Measurements from ENCODE around the gene TINAGL1.
A peak's percentile ranks its signal among the peaks of the same experiment; 100 is the strongest.
"Not testable (repeated sequence)": the region's sequence is repeated elsewhere in the genome, so short reads cannot be mapped to it uniquely, and the experiment has no call there.

The TINAGL1 gene

DNA sequence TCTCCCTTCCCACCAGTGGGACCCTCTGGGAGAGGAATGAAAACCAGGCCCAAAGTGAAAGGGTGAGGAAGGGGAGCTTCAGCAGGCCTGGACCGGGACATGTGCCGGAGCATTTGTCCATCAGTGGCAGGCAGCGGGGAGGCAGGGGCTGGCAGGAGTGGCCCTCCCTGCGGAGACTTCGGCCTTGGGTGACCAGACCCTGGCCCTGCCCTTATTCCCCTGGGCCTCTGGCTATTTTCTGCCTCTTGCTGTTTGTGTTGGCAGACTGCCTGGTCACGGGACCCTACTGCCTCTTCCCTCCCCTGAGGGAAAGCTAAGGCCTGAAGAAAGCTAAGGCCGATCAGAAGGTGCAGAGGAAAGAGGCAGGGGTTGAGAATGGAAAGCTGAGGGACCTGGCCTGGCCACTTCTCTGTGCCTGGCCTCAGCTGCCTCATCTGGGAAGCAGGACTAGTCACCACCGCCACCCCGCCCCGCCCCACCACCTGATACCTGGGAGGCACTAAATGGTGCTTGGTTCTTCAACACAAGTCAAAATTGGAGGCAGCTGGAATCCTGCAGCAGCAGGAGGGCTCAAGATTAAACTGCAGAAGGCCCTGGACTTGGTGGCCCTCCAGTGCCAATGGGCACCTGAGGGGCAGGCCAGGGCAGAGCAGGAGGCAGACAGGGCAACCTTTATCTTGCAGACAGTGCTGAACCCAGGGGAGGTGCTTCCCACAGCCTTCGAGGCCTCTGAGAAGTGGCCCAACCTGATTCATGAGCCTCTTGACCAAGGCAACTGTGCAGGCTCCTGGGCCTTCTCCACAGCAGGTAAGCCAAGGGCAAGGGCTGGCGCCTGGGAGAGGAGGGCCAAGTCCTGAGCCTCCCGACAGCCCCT, 7.9 kb downstream of the TINAGL1 start:
- peak; percentile 13 for DNase-seq (ENCODE audit: low spot score)

DNA sequence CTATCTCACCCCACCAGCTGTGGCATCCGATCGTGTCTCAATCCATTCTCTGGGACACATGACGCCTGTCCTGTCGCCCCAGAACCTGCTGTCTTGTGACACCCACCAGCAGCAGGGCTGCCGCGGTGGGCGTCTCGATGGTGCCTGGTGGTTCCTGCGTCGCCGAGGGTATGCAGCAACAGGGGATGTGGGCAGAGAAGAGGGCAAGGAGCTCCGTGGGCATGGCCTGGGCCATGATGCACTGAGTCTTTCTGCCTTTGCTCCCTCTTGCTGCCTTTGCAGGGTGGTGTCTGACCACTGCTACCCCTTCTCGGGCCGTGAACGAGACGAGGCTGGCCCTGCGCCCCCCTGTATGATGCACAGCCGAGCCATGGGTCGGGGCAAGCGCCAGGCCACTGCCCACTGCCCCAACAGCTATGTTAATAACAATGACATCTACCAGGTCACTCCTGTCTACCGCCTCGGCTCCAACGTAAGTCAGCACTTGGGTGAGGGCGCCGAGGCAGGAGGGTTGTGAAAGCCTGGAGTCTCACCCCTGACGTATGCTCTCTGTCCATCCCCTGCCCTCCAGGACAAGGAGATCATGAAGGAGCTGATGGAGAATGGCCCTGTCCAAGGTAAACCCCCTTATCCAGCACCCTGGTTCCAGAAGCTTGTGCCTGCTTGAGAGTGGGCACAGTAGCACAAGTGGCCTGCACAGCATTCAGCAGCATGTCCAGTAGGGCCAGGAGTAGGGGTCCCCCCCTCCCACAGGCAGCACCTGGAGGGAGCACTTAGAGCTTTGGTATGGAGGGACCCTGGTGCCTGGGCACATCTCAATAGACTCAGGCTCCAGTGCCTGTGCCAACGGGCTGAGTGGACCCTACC, 8.8 kb downstream of the TINAGL1 start:
- no peak for DNase-seq (ENCODE audit: low spot score)

DNA sequence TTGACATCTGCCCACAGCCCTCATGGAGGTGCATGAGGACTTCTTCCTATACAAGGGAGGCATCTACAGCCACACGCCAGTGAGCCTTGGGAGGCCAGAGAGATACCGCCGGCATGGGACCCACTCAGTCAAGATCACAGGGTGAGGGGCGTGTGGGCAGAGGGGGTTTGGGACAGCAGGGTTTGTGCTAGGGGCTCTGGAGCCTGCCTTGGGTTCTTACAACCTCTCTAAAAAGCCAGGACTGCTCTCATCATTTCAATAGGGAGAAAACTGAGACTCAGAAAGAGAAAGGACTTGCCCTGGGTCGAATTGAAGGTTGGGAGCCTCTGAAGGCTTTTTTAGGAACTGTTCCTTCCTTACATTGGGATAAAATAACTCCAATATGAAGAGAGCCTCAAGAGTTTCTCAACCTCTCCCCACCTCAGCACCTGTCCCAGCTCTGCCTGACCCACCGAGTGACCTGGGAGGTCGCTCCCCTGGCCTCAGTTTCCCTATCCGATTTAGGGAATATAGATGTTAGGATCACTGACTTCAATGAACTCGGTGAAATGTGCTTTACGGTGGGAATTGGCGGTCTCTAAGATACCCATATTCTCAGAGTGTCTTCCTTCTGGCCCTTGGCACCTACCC, 9.5 kb downstream of the TINAGL1 start:
- no peak for DNase-seq (ENCODE audit: low spot score)

- DNase-seq (ENCODE audit: low spot score): no peak
Observed at GRCh38 chr1:31586376-31587327, 10.3 kb downstream of the TINAGL1 start.

- DNase-seq (ENCODE audit: low spot score): not testable (repeated sequence)
Observed at GRCh38 chr1:31587328-31587699, 11.0 kb downstream of the TINAGL1 start.

GRCh38 chr1:31587720-31588423, 11.6 kb downstream of the TINAGL1 start:
- peak; percentile 85 for DNase-seq (ENCODE audit: low spot score)

DNA sequence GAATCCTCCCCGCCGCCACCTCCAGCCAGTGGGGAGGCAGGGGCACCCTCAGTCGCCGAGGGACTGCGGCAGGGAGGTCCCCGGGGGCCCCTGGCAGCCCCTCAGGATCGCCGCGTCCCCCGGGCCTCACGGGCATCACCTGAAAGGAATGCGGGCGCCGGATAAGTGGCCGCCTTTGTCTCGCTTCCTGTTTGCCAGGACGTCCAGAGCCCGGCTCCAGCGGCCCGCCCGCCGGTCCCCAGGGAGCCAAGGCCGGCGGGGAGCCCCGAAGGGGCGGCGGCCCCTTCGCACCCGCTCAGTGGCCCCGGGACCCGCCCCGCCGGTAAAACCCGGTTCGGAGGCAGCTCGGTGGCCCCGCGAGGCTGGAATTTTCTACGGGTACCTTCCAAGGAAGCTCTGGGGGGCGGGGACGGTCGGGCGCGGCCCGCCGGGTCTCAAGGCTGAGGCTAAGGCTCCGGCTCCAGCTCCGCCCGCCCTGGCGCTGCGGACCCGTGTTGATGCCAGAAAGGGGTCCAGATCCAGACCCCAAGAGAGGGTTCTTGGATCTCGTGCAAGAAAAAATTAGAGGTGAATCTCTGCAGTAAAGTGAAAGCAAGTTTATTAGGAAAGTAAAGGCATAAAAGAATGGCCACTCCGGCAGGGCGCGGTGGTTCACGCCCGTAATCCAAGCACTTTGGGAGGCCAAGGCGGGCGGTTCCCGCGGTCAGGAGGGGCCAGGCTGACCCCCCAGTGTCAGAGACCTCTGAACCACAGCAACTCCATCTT, 12.6 kb downstream of the TINAGL1 start:
- DNase-seq (ENCODE audit: low spot score): no peak

- peak; percentile 10 for DNase-seq (ENCODE audit: low spot score)
Observed at GRCh38 chr1:31591425-31592093, 15.2 kb downstream of the TINAGL1 start.

DNA sequence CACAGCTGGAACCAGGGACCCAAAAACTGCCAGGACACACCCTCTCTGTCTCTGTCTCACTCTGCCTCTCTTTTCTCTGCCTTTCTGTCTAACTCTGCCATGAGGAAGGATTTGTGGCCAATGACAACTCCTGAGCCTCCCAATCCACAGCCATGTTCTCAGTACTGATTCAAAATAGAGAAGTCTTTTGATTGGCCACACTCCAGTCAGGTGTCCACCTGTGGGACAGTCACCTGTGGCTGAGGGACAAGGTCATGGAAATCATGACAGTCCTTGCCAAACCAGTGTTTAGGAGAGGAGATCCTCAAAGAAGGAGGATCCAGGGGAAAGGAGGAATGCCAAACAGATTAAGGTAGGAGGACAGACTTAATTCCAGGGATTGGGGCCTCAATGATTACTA, 15.8 kb downstream of the TINAGL1 start:
- no peak for DNase-seq (ENCODE audit: low spot score)

GRCh38 chr1:31593136-31593665, 16.9 kb downstream of the TINAGL1 start:
- DNase-seq (ENCODE audit: low spot score): no peak

DNA sequence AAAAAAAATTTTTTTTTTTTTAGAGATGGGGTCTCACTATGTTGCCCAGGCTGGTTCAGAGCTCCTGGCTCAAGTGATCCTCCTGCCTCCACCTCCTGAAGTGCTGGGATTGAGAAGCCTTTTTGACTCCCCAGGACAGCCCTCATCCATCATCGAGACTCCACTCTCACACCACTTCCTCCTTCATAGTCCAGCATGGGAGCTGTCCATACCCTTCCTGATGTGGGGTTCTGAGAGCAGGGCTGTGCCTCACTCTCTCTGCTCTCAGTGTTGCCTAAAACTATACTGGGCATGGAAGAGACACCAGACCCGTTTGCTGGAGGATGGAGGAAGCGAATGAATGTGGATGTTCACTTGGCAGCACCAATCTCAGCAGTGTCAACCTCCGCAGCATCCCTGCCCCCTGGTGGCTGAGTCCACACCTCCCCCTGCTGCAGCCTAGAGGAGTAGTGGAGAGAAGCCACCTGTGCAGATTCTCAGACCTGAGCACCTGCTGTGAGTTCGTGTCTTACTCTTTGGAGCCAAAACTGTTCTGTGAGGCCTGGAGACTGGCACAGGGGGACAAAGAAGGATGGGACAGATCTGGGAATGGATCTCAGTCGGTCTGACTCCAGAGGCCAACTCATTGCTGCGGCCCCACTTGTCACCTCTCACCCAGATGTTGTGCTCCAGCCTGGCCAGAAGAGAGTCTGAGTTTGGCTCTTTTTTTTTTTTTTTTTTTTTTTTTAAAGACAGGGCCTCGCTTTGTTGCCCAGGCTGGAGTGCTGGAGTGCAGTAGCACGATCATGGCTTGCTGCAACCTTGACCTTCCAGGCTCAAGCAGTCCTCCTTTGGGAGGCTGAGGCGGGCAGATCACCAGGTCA, 17.7 kb downstream of the TINAGL1 start:
- DNase-seq (ENCODE audit: low spot score): peak; percentile 83

- DNase-seq (ENCODE audit: low spot score): no peak
Observed at GRCh38 chr1:31595836-31596736, 19.8 kb downstream of the TINAGL1 start.

GRCh38 chr1:31596737-31597097, 20.4 kb downstream of the TINAGL1 start:
- DNase-seq (ENCODE audit: low spot score): peak; percentile 28

GRCh38 chr1:31598980-31599379, 22.7 kb downstream of the TINAGL1 start:
- DNase-seq (ENCODE audit: low spot score): no peak

DNA sequence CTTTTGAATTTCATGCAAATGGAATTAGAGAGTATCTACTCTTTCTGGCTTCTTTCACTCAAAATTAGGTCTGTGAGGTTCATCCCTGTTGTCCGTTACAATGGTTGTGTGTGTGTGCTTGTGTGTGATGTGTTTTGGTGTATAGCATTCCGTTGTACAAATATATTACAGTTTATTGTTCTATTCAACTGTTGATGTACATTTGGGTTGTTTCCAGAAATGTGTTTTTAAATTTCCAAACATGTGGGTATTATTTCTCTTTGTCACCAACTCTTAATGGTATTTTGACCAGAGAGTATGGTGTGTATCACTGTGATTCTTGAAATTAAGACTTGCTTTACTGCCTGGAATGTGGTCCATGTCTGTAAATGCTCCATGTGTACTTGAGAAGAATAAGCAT, 24.3 kb downstream of the TINAGL1 start:
- no peak for DNase-seq (ENCODE audit: low spot score)

GRCh38 chr1:31602081-31602480, 25.8 kb downstream of the TINAGL1 start:
- no peak for DNase-seq (ENCODE audit: low spot score)

DNA sequence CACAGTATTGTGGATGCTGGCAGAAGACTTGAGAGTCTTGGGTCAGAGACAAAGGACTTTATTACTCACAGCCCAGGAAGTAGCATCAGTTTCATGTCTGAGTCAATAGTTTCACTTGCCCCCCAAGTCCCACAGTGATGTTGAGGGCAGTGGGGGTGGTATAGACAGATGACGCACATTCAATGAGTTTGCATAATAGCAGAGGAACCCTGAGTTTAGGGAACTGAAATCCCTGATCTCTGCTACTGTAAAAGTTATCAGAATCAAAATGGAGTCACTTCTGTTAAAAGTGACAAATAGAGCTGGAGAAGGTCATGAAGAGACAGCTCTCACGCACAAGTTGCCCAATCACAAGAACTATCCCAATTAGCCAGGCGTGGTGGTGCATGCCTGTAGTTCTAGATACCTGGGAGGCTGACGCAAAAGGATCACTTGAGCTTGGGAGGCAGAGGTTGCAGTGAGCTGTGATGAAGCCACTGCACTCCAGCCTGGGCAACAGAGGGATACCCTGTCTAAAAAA, 29.7 kb downstream of the TINAGL1 start:
- DNase-seq (ENCODE audit: low spot score): no peak

Measured in D341Med (cell line).